GM12864 (cell line): Measurements from ENCODE around the gene ANTXR1.
"Not testable (repeated sequence)": the region's sequence is repeated elsewhere in the genome, so short reads cannot be mapped to it uniquely, and the experiment has no call there.

Source experiments
- DNase-seq: peaks from one replicate; pipeline ENCODE4 v3.0.0-alpha.2; 2011; ENCODE audit warnings: low read depth
- H3K4me3 ChIP-seq: 2 replicates; pipeline ENCODE4 v1.5.1; 2011; ENCODE audit warnings: mild to moderate bottlenecking, low read depth, low read length, control low read depth
- TF ChIP-seq, protein P1 (sequence below): IDR thresholded peaks from 2 replicates; pipeline ENCODE4 v1.5.1; 2011; ENCODE audit warnings: low read depth, mild to moderate bottlenecking, moderate library complexity, low read length, control low read depth, inconsistent platforms; ENCODE audit errors: missing control alignments

The ANTXR1 gene

GRCh38 chr2:69231612-69232277, 218.8 kb downstream of the ANTXR1 start:
- no peak for DNase-seq

GRCh38 chr2:69235835-69236234, 222.9 kb downstream of the ANTXR1 start:
- DNase-seq, H3K4me3 ChIP-seq: not testable (repeated sequence)

More at GRCh38 chr2:69231612-69232277, 218.8 kb downstream of the ANTXR1 start:
- H3K4me3 ChIP-seq, result no peak overlapping the region
- TF ChIP-seq, protein P1, sequence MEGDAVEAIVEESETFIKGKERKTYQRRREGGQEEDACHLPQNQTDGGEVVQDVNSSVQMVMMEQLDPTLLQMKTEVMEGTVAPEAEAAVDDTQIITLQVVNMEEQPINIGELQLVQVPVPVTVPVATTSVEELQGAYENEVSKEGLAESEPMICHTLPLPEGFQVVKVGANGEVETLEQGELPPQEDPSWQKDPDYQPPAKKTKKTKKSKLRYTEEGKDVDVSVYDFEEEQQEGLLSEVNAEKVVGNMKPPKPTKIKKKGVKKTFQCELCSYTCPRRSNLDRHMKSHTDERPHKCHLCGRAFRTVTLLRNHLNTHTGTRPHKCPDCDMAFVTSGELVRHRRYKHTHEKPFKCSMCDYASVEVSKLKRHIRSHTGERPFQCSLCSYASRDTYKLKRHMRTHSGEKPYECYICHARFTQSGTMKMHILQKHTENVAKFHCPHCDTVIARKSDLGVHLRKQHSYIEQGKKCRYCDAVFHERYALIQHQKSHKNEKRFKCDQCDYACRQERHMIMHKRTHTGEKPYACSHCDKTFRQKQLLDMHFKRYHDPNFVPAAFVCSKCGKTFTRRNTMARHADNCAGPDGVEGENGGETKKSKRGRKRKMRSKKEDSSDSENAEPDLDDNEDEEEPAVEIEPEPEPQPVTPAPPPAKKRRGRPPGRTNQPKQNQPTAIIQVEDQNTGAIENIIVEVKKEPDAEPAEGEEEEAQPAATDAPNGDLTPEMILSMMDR, result no peak

- no peak overlapping the region for H3K4me3 ChIP-seq
- TF ChIP-seq, protein P1, result no peak
- DNase-seq, result no peak
These were observed 224.2 kb downstream of the ANTXR1 start for GRCh38 chr2:69237070-69237670.

GRCh38 chr2:69238449-69239031, 225.6 kb downstream of the ANTXR1 start:
- TF ChIP-seq, protein P1, result no peak
- no peak for DNase-seq
- H3K4me3 ChIP-seq, result no peak overlapping the region

- H3K4me3 ChIP-seq, result no peak overlapping the region
- TF ChIP-seq, protein P1, result no peak
- no peak for DNase-seq
These were observed 228.1 kb downstream of the ANTXR1 start for GRCh38 chr2:69241093-69241492.

- H3K4me3 ChIP-seq, result no peak overlapping the region
- DNase-seq, result no peak
These were observed 228.9 kb downstream of the ANTXR1 start for GRCh38 chr2:69241664-69242514.

More at GRCh38 chr2:69241664-69242514, 228.9 kb downstream of the ANTXR1 start:
- TF ChIP-seq, protein P1, result no peak
